ENCODE results near the gene SMAD7. TPM values are rescaled to one million over a fixed set of nuclear protein-coding genes. Genes with fewer than 3 reads are reported as not detected.

Gene SMAD7
- total RNA-seq, 1 donor, result 89.7 TPM

- Histone ChIP-seq H3K9me3 (ENCODE audit: low read depth, low read length) (no peaks in the 10 kb centered on the region), H3K4me3 (ENCODE audit: low read length) (no peak overlapping the region), H3K27me3 (ENCODE audit: insufficient read depth, low read length) (no peaks in the 10 kb centered on the region), H3K4me1 (ENCODE audit: insufficient read depth, low read length) (no peaks in the 10 kb centered on the region)
Observed at GRCh38 chr18:48887294-48887904, 63.4 kb downstream of the SMAD7 start.

GRCh38 chr18:48886520-48887293 is 64.1 kb downstream of the SMAD7 start:
- H3K9me3 ChIP-seq (ENCODE audit: low read depth, low read length), result no peaks in the 10 kb centered on the region

GRCh38 chr18:48885924-48886400 is 64.8 kb downstream of the SMAD7 start:
- Histone ChIP-seq H3K4me3 (ENCODE audit: low read length) (no peak overlapping the region), H3K4me1 (ENCODE audit: insufficient read depth, low read length) (peaks cover under 1% of the 10 kb centered on the region), H3K27me3 (ENCODE audit: insufficient read depth, low read length) (no peaks in the 10 kb centered on the region), H3K9me3 (ENCODE audit: low read depth, low read length) (no peaks in the 10 kb centered on the region)

More at GRCh38 chr18:48886520-48887293, 64.1 kb downstream of the SMAD7 start:
- Histone ChIP-seq H3K4me1 (ENCODE audit: insufficient read depth, low read length) (no peaks in the 10 kb centered on the region), H3K27me3 (ENCODE audit: insufficient read depth, low read length) (no peaks in the 10 kb centered on the region), H3K4me3 (ENCODE audit: low read length) (no peak overlapping the region)

- Histone ChIP-seq H3K4me3 (ENCODE audit: low read length) (no peak overlapping the region), H3K27me3 (ENCODE audit: insufficient read depth, low read length) (no peaks in the 10 kb centered on the region), H3K4me1 (ENCODE audit: insufficient read depth, low read length) (peaks cover 4% of the 10 kb centered on the region), H3K9me3 (ENCODE audit: low read depth, low read length) (no peaks in the 10 kb centered on the region)
Observed at GRCh38 chr18:48885266-48885923, 65.4 kb downstream of the SMAD7 start.

DNA sequence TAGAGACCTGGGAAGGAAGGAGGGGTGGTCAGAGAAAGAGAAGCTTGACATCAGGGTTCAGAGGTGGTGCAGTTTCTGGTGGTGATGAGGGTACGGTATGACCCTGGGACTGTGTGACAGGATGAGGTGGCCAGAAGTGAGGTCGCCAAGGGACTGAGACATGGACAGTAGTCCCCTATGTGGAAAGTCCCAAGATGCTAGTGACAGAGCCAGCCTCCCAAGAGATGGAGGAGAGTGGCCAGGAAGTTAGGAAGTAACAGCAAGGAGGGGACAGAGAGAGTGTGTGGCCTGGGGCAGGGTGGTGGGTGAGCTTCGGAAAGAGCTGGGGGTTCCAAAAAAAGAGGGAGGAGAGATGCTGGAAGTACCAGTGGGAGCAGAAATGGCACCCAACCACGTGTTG is 66.0 kb downstream of the SMAD7 start:
- Histone ChIP-seq H3K27me3 (ENCODE audit: insufficient read depth, low read length) (no peaks in the 10 kb centered on the region), H3K9me3 (ENCODE audit: low read depth, low read length) (no peaks in the 10 kb centered on the region), H3K4me1 (ENCODE audit: insufficient read depth, low read length) (peaks cover 4% of the 10 kb centered on the region), H3K4me3 (ENCODE audit: low read length) (no peak overlapping the region)

GRCh38 chr18:48884306-48884705 is 66.5 kb downstream of the SMAD7 start:
- Histone ChIP-seq H3K4me1 (ENCODE audit: insufficient read depth, low read length) (peaks cover 4% of the 10 kb centered on the region), H3K9me3 (ENCODE audit: low read depth, low read length) (no peaks in the 10 kb centered on the region), H3K4me3 (ENCODE audit: low read length) (no peak overlapping the region), H3K27me3 (ENCODE audit: insufficient read depth, low read length) (no peaks in the 10 kb centered on the region)

DNA sequence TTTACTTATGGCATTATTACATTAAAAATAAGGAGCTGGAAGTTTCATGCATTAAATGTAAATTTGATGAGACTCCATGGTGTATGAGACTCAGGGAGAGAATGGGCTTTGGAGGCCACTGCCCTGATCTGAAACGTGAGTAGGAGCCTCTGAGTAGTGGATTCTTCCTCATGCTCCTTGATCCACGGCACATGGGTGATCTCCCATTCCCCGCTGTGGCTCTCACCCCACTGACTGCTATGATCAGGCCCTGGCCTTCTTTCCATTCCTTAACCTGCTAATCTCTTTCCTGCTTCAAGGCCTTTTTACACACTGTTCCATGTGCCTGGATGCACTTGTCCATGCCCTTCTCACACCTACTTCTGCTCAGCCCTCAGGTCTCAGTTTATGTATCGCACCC is 68.4 kb downstream of the SMAD7 start:
- H3K27me3 ChIP-seq (ENCODE audit: insufficient read depth, low read length), result no peaks in the 10 kb centered on the region
- peaks cover 4% of the 10 kb centered on the region for H3K4me1 ChIP-seq (ENCODE audit: insufficient read depth, low read length)
- H3K9me3 ChIP-seq (ENCODE audit: low read depth, low read length), result no peaks in the 10 kb centered on the region
- no peak overlapping the region for H3K4me3 ChIP-seq (ENCODE audit: low read length)

DNA sequence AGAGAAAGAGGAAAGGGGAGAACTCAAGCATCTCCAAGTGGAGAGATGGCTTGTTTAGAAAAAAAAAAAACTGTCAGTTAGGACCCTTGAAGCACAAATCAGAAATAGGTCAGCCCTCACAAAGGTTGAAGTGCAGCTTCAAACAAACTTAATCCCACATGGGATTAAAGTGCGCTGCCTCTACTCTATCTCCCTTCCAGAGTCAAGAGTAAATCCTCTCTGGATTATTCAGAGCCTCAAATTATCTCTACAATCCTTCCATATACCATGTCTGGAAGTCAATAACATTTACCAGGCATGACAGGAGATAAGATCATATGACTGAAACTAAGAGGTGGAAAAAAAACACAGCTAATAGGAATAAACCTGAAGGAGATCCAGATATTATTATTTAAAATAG is 69.8 kb downstream of the SMAD7 start:
- Histone ChIP-seq H3K9me3 (ENCODE audit: low read depth, low read length) (no peaks in the 10 kb centered on the region), H3K4me1 (ENCODE audit: insufficient read depth, low read length) (peaks cover 4% of the 10 kb centered on the region), H3K4me3 (ENCODE audit: low read length) (no peak overlapping the region), H3K27me3 (ENCODE audit: insufficient read depth, low read length) (no peaks in the 10 kb centered on the region)

GRCh38 chr18:48879008-48879431 is 71.7 kb downstream of the SMAD7 start:
- no peaks in the 10 kb centered on the region for H3K9me3 ChIP-seq (ENCODE audit: low read depth, low read length)
- H3K27me3 ChIP-seq (ENCODE audit: insufficient read depth, low read length), result no peaks in the 10 kb centered on the region
- H3K4me3 ChIP-seq (ENCODE audit: low read length), result no peak overlapping the region
- peaks cover 4% of the 10 kb centered on the region for H3K4me1 ChIP-seq (ENCODE audit: insufficient read depth, low read length)

GRCh38 chr18:48878471-48878870 is 72.3 kb downstream of the SMAD7 start:
- peaks cover 4% of the 10 kb centered on the region for H3K4me1 ChIP-seq (ENCODE audit: insufficient read depth, low read length)
- no peaks in the 10 kb centered on the region for H3K27me3 ChIP-seq (ENCODE audit: insufficient read depth, low read length)
- H3K4me3 ChIP-seq (ENCODE audit: low read length), result no peak overlapping the region
- H3K9me3 ChIP-seq (ENCODE audit: low read depth, low read length), result no peaks in the 10 kb centered on the region

DNA sequence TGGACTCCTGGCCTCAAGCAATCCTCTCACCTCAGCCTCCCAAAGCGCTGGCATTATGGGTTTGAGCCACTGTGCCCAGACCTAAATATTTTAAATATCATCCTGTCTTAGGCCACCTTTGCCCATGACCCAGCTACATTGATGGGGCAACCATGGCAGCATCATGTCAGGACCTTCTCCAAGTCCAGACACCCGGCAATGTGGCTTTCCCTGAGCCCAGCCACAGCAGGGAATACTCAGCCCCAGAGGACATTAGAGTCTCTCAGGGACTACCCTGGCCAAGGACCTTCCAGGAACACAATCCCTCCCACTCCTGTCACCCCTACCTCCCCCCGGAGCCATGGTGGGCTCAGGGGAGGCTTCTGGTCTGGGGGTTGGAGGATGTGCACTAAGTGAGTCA is 72.8 kb downstream of the SMAD7 start:
- no peaks in the 10 kb centered on the region for H3K9me3 ChIP-seq (ENCODE audit: low read depth, low read length)
- no peak overlapping the region for H3K4me3 ChIP-seq (ENCODE audit: low read length)

GRCh38 chr18:48876590-48876989 is 74.2 kb downstream of the SMAD7 start:
- Histone ChIP-seq H3K4me3 (ENCODE audit: low read length) (no peak overlapping the region), H3K4me1 (ENCODE audit: insufficient read depth, low read length) (peaks cover 4% of the 10 kb centered on the region), H3K9me3 (ENCODE audit: low read depth, low read length) (no peaks in the 10 kb centered on the region), H3K27me3 (ENCODE audit: insufficient read depth, low read length) (no peaks in the 10 kb centered on the region)

More for the DNA sequence above, 72.8 kb downstream of the SMAD7 start:
- H3K4me1 ChIP-seq (ENCODE audit: insufficient read depth, low read length), result peaks cover 4% of the 10 kb centered on the region
- H3K27me3 ChIP-seq (ENCODE audit: insufficient read depth, low read length), result no peaks in the 10 kb centered on the region

- H3K4me3 ChIP-seq (ENCODE audit: low read length), result no peak overlapping the region
- peaks cover 4% of the 10 kb centered on the region for H3K4me1 ChIP-seq (ENCODE audit: insufficient read depth, low read length)
- no peaks in the 10 kb centered on the region for H3K9me3 ChIP-seq (ENCODE audit: low read depth, low read length)
- H3K27me3 ChIP-seq (ENCODE audit: insufficient read depth, low read length), result no peaks in the 10 kb centered on the region
Observed at GRCh38 chr18:48875942-48876511, 74.7 kb downstream of the SMAD7 start.

DNA sequence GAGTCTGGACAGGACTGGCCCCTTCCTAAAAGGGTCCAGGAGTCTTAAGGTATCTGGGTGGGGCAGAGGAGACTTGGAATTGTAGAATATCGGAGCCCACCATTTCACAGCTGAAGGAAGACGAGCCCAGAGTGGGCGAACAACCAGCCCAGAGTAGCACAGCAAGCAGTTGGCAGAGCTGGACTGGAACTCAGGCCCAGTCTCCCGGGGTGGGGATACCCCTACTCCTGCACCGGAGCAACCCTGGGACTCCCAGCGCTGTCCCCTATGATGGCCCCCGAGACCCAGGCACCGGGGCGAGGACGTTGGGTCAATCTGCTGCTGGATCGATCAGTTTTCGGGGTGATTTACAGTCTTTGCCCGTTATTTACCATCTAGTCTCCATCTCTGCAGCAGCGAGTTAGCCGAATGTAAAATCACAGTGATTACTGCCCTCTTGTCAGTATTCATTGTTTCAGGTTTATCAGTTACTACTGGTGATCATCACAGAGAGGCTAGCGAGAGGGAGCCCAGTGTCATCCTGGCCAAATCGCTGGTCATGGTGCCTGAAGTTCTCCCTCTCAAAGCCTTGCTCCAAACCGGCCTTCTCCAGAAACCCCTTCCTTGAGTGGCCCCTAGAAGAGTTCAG is 75.3 kb downstream of the SMAD7 start:
- no peaks in the 10 kb centered on the region for H3K4me1 ChIP-seq (ENCODE audit: insufficient read depth, low read length)
- no peak overlapping the region for H3K4me3 ChIP-seq (ENCODE audit: low read length)
- H3K27me3 ChIP-seq (ENCODE audit: insufficient read depth, low read length), result no peaks in the 10 kb centered on the region
- H3K9me3 ChIP-seq (ENCODE audit: low read depth, low read length), result no peaks in the 10 kb centered on the region

All from mononuclear cell (primary cell).